Measurements from ENCODE around the gene STX11.
"Not testable (repeated sequence)": the region's sequence is repeated elsewhere in the genome, so short reads cannot be mapped to it uniquely, and the experiment has no call there.

The STX11 gene

GRCh38 chr6:144149894-144150709 lies at the start of gene STX11:
TSS of gene STX11 (plus strand) at chr6:144150517. CDS start at chr6:144186628, 36,111 bp downstream.
- DNase-seq = peak; percentile 44

- no peak for DNase-seq
Measured at GRCh38 chr6:144103026-144103563, 47.2 kb upstream of the STX11 start.

- no peak for DNase-seq
Measured at GRCh38 chr6:144104488-144104887, 45.8 kb upstream of the STX11 start.

- DNase-seq = peak; percentile 78
Measured at GRCh38 chr6:144104898-144105487, 45.3 kb upstream of the STX11 start.

GRCh38 chr6:144106206-144106605 lies 44.1 kb upstream of the STX11 start:
- no peak for DNase-seq

GRCh38 chr6:144110210-144110609 lies 40.1 kb upstream of the STX11 start:
- DNase-seq = no peak

GRCh38 chr6:144113366-144113765 lies 37.0 kb upstream of the STX11 start:
- DNase-seq = no peak

- DNase-seq = no peak
Measured at GRCh38 chr6:144115219-144115618, 35.1 kb upstream of the STX11 start.

- no peak for DNase-seq
Measured at GRCh38 chr6:144119376-144119775, 30.9 kb upstream of the STX11 start.

GRCh38 chr6:144122861-144123260 lies 27.5 kb upstream of the STX11 start:
- no peak for DNase-seq

GRCh38 chr6:144123421-144123820 lies 26.9 kb upstream of the STX11 start:
- DNase-seq = no peak

GRCh38 chr6:144123836-144124235 lies 26.5 kb upstream of the STX11 start:
- DNase-seq = no peak

GRCh38 chr6:144127097-144127496 lies 23.2 kb upstream of the STX11 start:
- DNase-seq = no peak

- DNase-seq = no peak
Measured at GRCh38 chr6:144129469-144129868, 20.8 kb upstream of the STX11 start.

GRCh38 chr6:144131248-144131709 lies 19.0 kb upstream of the STX11 start:
- no peak for DNase-seq

- DNase-seq = not testable (repeated sequence)
Measured at GRCh38 chr6:144132167-144132690, 18.1 kb upstream of the STX11 start.

GRCh38 chr6:144133225-144133821 lies 17.0 kb upstream of the STX11 start:
- no peak for DNase-seq

- DNase-seq = no peak
Measured at GRCh38 chr6:144134176-144134575, 16.1 kb upstream of the STX11 start.

- no peak for DNase-seq
Measured at GRCh38 chr6:144134737-144135136, 15.6 kb upstream of the STX11 start.

- DNase-seq = no peak
Measured at GRCh38 chr6:144138542-144138941, 11.8 kb upstream of the STX11 start.

GRCh38 chr6:144139817-144140216 lies 10.5 kb upstream of the STX11 start:
- no peak for DNase-seq

GRCh38 chr6:144140867-144141266 lies 9.4 kb upstream of the STX11 start:
- no peak for DNase-seq

GRCh38 chr6:144141470-144141869 lies 8.8 kb upstream of the STX11 start:
- no peak for DNase-seq

All from NCI-H1105 (cell line).